ENCODE measurements around the gene ADORA3. TPM values are rescaled to one million over a fixed set of nuclear protein-coding genes. Genes with fewer than 3 reads are reported as not detected.

ADORA3 gene
- total RNA-seq, 1 experiment from 2014 or later = not detected

DNA sequence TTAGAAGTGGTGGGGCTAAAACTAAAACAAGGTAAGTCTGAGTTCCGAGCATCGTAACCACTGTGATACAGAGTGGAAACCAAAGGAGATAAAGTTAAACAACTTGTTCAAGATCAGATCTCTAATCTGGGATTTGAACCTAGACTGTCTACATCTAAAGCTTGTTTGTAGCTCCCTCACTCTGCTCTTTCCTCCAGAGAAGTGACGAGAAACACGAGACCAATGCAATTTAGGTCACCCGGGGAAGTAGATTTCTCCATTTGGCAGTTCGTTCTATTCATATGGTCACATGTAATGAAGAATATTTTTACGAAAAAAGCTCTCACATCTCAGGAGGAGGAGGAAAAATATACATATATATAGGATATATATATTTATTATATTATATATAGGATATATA, 1.8 kb downstream of the ADORA3 start:
- in situ Hi-C loops (cut with HindIII; ENCODE audit: low pct_unique_long_range_greater_than_20kb, low sequenced_read_pairs) (no loop called here), intact Hi-C loops (cut with micrococcal nuclease; ENCODE audit: unreplicated experiment) (loop anchor here (10.0 kb wide), 1 partner anchor 253 kb away; the partner anchor contains the start of gene DDX20)
- Histone ChIP-seq H3K4me3 (ENCODE audit: low read depth in 2 of 2, low read length in 2 of 2) (no peak overlapping the region), H3K27me3 (ENCODE audit: control insufficient read depth, insufficient read depth, low read length) (no peaks in the 10 kb centered on the region), H3K36me3 (ENCODE audit: control insufficient read depth, insufficient read depth, low read length) (no peaks in the 10 kb centered on the region), H3K9me3 (ENCODE audit: control insufficient read depth, insufficient read depth, low read depth, low read length) (no peaks in the 10 kb centered on the region), H3K27ac (ENCODE audit: low read length) (no peak overlapping the region), H3K4me1 (ENCODE audit: control insufficient read depth, insufficient read depth, low read length) (no peaks in the 10 kb centered on the region)
- DNase-seq (ENCODE audit: low read depth, low spot score) = no peak
- CTCF ChIA-PET = no interaction called here
- no peak for ATAC-seq
- POLR2A ChIA-PET = no interaction called here
- no peak for TF ChIP-seq TCF7L2 (IDR thresholded peaks at IDR 0.05; ENCODE audit: low read depth, low read length)
- no peak for TF ChIP-seq CTCF (IDR thresholded peaks at IDR 0.05)
- no peak for TF ChIP-seq REST (IDR thresholded peaks at IDR 0.05; ENCODE audit: insufficient read depth in 1 of 2, low read depth in 2 of 2, low read length in 1 of 2)
- TF ChIP-seq POLR2AphosphoS5 (IDR thresholded peaks at IDR 0.05; ENCODE audit: low read depth, low read length) = no peak
- no peak for TF ChIP-seq SIN3A (IDR thresholded peaks at IDR 0.05; ENCODE audit: borderline replicate concordance, insufficient read depth, low read depth, low read length)
- BruUV-seq (replicated peaks) = no TSS peak

DNA sequence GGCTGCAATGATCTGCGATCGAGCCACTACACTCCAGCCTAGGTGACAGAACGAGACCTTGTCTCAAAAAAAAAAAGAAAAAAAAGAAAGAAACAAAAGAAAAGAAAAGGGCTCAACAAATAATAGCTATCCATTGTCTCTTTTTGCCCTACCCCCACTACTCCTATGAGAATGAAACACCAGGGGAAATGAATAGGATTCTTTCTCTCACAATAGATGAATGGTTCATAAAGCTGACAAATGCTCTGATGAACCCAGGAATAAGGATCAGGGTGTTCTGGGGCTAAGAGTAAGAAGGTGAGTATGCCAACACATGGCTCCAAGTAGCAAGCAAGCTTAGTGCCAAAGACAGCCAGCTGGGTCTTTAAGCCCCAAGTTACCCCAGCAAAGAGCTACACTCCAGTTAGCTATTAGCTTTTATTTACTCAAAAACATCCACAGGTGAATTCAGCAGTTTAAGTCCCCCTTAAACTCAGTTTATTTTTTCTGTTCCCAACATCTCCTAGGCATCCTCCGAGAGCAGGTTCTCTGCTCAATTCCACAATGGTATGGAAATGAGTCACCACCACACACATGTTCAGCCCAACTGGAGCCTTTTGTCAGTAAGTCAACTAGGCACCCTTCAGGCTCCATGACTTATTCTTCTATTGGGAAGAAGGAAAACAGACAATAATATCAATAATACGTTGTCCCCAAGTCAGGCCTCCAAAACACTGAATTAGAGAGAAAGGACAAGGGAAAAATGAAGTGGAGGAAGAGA, 4.2 kb downstream of the ADORA3 start:
- DNase-seq (ENCODE audit: low read depth, low spot score) (no peak), ATAC-seq (no peak)
- in situ Hi-C loops (cut with HindIII; ENCODE audit: low pct_unique_long_range_greater_than_20kb, low sequenced_read_pairs) (no loop called here), intact Hi-C loops (cut with micrococcal nuclease; ENCODE audit: unreplicated experiment) (no loop called here)
- H3K4me1 ChIP-seq (ENCODE audit: control insufficient read depth, insufficient read depth, low read length) = no peaks in the 10 kb centered on the region
- POLR2A ChIA-PET = no interaction called here
- no peaks in the 10 kb centered on the region for H3K9me3 ChIP-seq (ENCODE audit: control insufficient read depth, insufficient read depth, low read depth, low read length)
- no peak overlapping the region for H3K4me3 ChIP-seq (ENCODE audit: low read depth in 2 of 2, low read length in 2 of 2)
- TF ChIP-seq POLR2AphosphoS5 (IDR thresholded peaks at IDR 0.05; ENCODE audit: low read depth, low read length) (no peak), CTCF (IDR thresholded peaks at IDR 0.05) (no peak), TCF7L2 (IDR thresholded peaks at IDR 0.05; ENCODE audit: low read depth, low read length) (no peak), REST (IDR thresholded peaks at IDR 0.05; ENCODE audit: insufficient read depth in 1 of 2, low read depth in 2 of 2, low read length in 1 of 2) (no peak), SIN3A (IDR thresholded peaks at IDR 0.05; ENCODE audit: borderline replicate concordance, insufficient read depth, low read depth, low read length) (no peak)
- no peaks in the 10 kb centered on the region for H3K36me3 ChIP-seq (ENCODE audit: control insufficient read depth, insufficient read depth, low read length)
- no peak overlapping the region for H3K27ac ChIP-seq (ENCODE audit: low read length)
- BruUV-seq (replicated peaks) = no TSS peak
- H3K27me3 ChIP-seq (ENCODE audit: control insufficient read depth, insufficient read depth, low read length) = no peaks in the 10 kb centered on the region
- CTCF ChIA-PET = no interaction called here

Data from Panc1 (cell line).